T-helper 17 cell (primary cell): ENCODE data around the gene DNAH11. TPM values are rescaled to one million over a fixed set of nuclear protein-coding genes. Genes with fewer than 3 reads are reported as not detected.

Source experiments
- ATAC-seq: fragments of 150-1000 bp; cut with Tn5 transposase; 2 replicates; pipeline ENCODE4 v1.10.0; 2021; ENCODE audit warnings: mild to moderate bottlenecking, moderate library complexity
- DNase-seq, 3 donors: peaks; one replicate each; pipeline versions ENCODE4 v3.0.0 to v3.0.0-alpha.2; 2020 to 2021
- H3K9me3 ChIP-seq: one replicate; pipeline ENCODE4 v1.7.0; 2013; ENCODE audit warnings: low read length, mild to moderate bottlenecking; ENCODE audit not compliant: control insufficient read depth, poor library complexity, severe bottlenecking
- H3K27ac Mint-ChIP-seq: one replicate; pipeline ENCODE4 v1.8.0; 2022; ENCODE audit warnings: mild to moderate bottlenecking, moderate library complexity, mixed read lengths
- H3K27me3 Mint-ChIP-seq: one replicate; pipeline ENCODE4 v1.8.0; 2022; ENCODE audit warnings: mixed read lengths
- H3K36me3 Mint-ChIP-seq: one replicate; pipeline ENCODE4 v1.8.0; 2022; ENCODE audit warnings: low read depth, mixed read lengths
- H3K4me1 Mint-ChIP-seq: one replicate; pipeline ENCODE4 v1.8.0; 2022; ENCODE audit warnings: mild to moderate bottlenecking, mixed read lengths
- H3K4me3 Mint-ChIP-seq: one replicate; pipeline ENCODE4 v1.8.0; 2022; ENCODE audit warnings: mild to moderate bottlenecking, moderate library complexity, mixed read lengths
- total RNA-seq, 4 donors: library from RNA in 2 of 4; stranded (reverse) in 2 of 4; gene quantifications; one replicate each; pipeline ENCODE4 v1.2.3 and lab custom pipeline; 2022 to 2026

Gene DNAH11
- total RNA-seq, 2 donors from 2014 or later: 0.05 to 0.97 TPM

DNA sequence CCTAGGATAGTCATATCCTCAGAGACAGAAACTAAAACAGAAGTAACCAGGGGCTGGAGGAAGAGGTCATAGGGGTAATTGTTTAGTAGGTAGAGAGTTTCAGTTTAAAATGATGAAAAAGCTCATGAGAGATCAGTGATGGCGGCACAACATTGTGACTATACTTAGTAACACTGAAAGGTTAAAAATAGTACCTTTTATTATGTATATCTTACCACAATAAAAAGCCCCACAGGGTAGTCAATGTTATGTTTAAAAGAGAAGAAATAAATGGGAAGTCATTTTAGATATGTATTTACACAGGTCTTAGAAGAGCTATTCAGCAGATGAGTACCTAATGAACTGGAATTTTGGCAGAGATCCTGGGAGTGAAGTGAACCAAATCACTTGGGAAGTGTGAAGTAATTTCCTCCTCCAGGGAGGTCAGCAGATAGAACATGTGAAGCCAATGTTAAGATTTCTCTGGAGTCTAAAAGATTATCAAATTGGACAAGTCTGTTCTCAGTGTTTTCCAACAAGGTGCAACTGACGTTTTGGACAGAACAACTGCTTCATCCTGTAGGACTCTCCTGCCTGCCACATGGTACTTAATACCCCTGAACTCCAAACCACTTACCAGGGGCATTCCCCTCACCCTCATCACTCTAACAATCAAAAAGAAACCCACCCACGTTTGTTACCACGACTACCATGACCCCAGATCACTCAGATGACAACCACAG, 396.5 kb downstream of the DNAH11 start:
- no peak overlapping the region for H3K27ac Mint-ChIP-seq
- H3K4me1 Mint-ChIP-seq: peaks cover 8% of the 10 kb centered on the region
- no peaks in the 10 kb centered on the region for H3K36me3 Mint-ChIP-seq
- peaks cover 18% of the 10 kb centered on the region for H3K27me3 Mint-ChIP-seq
- peak; percentile 47 for ATAC-seq
- H3K9me3 ChIP-seq: no peaks in the 10 kb centered on the region
- H3K4me3 Mint-ChIP-seq: no peak overlapping the region
- no peak for DNase-seq

DNA sequence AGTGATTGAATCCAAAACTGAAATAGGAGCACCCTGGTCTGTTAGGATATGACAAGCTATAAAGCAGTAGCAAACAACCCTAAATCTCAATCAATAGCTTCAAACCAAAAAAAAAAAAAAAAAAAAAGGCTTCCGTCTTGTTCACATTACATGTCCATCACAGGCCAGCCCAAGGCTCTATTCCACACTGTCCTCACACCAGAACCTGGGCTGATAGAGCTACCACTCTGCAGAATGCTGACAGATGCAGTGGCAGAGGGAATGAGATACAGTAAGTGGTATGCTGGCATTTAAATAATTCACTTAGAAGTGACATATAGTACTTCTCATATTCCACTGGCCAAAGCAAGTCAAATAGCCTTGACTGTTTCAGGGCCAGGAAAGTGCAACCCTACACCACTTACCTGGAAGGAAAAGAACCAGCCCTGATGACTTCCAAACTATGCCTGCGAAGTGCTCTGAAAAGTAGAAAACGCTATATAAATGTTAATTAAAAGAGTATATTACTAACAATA, 397.1 kb downstream of the DNAH11 start:
- no peak for DNase-seq
- Mint-ChIP-seq H3K36me3 (no peaks in the 10 kb centered on the region), H3K27ac (no peak overlapping the region)

DNA sequence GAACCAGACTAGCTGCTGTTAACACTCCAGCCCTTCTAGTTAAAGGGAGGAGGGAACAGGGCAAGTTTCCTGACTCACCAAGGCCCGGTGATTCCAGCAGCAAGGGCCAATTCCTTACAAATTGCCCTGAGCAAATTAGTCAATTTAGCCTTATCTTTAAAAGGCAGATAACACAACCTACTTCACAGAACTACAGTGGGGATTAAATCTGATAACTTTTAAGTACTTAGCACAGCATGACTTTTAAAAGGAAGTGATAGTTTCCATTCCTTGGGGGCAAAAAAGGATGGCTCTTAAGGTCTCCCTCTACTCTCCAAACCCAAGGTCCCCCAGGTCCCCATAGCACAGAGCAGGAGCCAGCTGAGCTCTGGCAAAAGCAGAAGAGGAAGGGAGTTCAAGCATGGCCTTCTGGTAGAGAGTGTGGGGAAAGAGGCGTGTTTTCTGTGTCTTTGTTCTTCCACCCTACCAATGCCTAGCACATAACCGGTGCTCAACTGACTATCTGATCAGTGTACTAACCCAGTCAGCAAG, 398.8 kb downstream of the DNAH11 start:
- Mint-ChIP-seq H3K27ac (no peak overlapping the region), H3K27me3 (peaks cover 18% of the 10 kb centered on the region), H3K4me3 (no peak overlapping the region), H3K4me1 (peaks cover 10% of the 10 kb centered on the region), H3K36me3 (no peaks in the 10 kb centered on the region)
- ATAC-seq (peak; percentile 22), DNase-seq (no peak)
- H3K9me3 ChIP-seq: no peaks in the 10 kb centered on the region

More for the DNA sequence above, 397.1 kb downstream of the DNAH11 start:
- no peak overlapping the region for H3K4me3 Mint-ChIP-seq
- peaks cover 18% of the 10 kb centered on the region for H3K27me3 Mint-ChIP-seq
- ATAC-seq: no peak
- H3K4me1 Mint-ChIP-seq: peaks cover 10% of the 10 kb centered on the region
- H3K9me3 ChIP-seq: no peaks in the 10 kb centered on the region

DNA sequence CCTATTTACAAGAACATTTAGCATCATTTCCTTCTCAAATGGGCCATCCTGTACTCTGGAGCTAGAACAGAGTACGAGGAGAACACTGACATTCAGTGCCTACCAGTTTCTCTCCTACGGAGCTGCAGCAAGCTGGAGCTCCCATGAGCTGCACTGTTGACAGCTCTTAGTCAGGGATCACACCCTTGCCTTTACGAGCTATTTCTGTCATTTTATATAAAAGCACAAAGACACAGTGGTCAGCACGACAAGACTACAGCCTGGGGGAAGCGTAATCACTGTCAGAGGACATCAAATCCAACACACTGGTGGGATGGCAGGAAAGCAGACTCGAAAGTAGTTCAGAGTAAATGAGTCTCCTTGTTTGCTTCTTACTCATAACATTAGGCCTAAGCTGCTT, 400.1 kb downstream of the DNAH11 start:
- peaks cover 18% of the 10 kb centered on the region for H3K27me3 Mint-ChIP-seq
- no peaks in the 10 kb centered on the region for H3K36me3 Mint-ChIP-seq
- H3K4me3 Mint-ChIP-seq: no peak overlapping the region
- no peak overlapping the region for H3K27ac Mint-ChIP-seq
- ATAC-seq: no peak
- DNase-seq: no peak
- H3K4me1 Mint-ChIP-seq: peaks cover 14% of the 10 kb centered on the region
- H3K9me3 ChIP-seq: no peaks in the 10 kb centered on the region

DNA sequence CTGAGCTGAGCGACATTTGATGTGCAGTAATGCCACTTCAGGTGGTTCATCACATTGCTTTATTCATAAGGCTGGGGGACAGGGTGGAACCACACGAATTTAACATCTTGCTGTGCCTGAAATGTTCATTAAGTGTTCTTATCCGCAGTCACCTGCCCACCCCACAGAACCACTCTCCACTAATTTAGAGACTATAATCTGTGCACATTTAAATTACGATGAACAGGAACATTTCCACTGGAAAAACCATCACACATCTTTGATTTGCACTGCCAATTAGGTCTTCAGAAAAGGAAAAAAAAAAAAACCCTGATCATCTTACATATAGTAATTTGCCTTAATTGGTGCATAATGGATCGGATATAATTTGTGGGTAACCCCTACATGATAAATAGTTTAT, 400.6 kb downstream of the DNAH11 start:
- Mint-ChIP-seq H3K4me1 (peaks cover 15% of the 10 kb centered on the region), H3K4me3 (no peak overlapping the region)
- DNase-seq: no peak

DNA sequence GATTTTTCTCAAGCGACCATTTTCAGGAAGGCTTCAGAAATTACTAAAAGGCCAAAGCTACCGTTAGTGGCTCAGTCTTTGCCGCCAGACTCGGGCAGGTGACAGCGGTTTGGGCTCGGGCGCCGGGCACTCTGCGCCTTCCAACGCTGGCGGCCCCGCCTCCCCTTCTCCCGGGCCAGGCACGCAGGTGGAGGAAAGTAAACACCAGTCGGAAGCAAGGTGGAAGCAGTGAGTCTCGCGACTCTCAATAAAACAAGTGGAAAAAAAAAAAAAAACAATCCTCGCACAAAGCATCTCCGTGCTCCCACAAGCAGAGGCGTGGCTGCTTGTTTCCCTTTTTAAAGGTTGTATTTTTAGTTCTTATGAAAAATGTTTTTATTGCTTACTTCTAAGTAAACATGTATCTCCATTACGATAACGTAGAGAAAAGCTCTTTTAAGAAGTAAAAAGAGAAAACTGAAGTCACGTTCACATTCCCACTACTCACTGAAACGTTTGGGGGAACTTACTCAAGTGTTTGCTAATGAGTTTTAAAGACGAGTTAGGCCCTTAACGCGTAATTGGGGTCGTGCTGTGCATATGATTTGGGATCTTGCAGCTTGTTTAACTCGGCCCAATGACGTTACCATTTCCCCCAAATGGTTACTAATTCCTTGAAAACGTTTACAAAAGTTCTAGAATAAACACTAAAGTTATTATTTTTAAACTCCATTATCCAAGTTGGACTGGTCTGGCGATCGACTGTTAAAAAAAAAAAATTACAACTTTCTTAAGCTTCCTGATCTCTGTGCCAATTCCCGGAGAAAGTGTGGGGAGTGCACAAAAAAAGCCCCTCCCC, 402.0 kb downstream of the DNAH11 start:
- peaks cover 19% of the 10 kb centered on the region for H3K4me1 Mint-ChIP-seq
- H3K36me3 Mint-ChIP-seq: no peaks in the 10 kb centered on the region
- ATAC-seq: no peak
- no peak overlapping the region for H3K27ac Mint-ChIP-seq
- H3K4me3 Mint-ChIP-seq: peak overlapping the region; percentile 88
- H3K27me3 Mint-ChIP-seq: peaks cover 29% of the 10 kb centered on the region
- H3K9me3 ChIP-seq: no peaks in the 10 kb centered on the region
- DNase-seq: peak in 1 of 3 donors; percentile 11

More for the DNA sequence above, 400.6 kb downstream of the DNAH11 start:
- H3K9me3 ChIP-seq: no peaks in the 10 kb centered on the region
- Mint-ChIP-seq H3K27me3 (peaks cover 19% of the 10 kb centered on the region), H3K36me3 (no peaks in the 10 kb centered on the region), H3K27ac (no peak overlapping the region)
- ATAC-seq: no peak

DNA sequence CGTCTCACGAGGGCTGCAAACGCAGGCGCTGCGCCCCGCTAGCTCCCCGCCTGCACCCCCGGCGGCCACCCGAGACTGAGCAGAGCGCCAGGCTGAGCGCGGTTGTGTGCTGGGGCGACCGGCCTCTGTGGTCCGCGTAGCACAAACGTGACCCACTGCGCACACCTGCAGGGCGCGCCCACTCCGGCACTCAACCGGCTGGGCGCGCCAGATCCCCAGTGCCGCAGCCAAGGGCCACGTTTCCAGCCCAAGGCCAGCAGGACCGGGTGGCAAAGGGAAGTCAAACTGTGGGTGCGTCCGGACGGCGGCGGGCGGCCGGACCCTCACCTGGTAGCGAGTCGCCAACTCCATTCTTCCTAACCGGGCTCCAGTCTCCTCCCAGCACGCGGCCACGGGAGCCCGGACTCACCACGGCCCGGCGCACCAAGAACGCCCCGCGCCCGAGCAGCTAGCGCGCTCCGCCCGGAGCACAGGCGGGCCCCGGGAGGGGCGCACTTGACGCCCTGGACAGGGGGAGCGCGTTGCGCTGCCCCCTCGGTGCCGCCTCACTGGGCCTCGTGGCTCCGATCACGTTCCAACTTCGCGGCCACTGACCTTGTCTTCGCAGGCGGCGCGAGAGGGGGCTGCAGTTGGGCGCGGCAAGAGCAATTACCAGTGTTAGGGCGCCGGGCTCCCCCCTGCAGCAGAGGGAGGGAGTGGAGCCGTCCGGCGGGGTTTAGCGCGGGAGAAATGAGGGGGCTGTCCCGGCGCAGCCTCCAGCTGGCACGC, 402.8 kb downstream of the DNAH11 start, which contains the start of gene CDCA7L:
CDCA7L (minus strand) TSS at position 446 of the 768 bp plus-strand sequence; CDS start at position 351, 95 bp downstream.
- H3K36me3 Mint-ChIP-seq: no peaks in the 10 kb centered on the region
- H3K27ac Mint-ChIP-seq: no peak within 1 kb of the TSS
- peaks cover 17% of the 10 kb centered on the region for H3K4me1 Mint-ChIP-seq
- DNase-seq (peak in 2 of 3 donors; percentile 11 to 13), ATAC-seq (peak; percentile 79)
- H3K4me3 Mint-ChIP-seq: peak within 1 kb of the TSS; percentile 88
- H3K27me3 Mint-ChIP-seq: peaks cover 30% of the 10 kb centered on the region
- no peaks in the 10 kb centered on the region for H3K9me3 ChIP-seq

DNA sequence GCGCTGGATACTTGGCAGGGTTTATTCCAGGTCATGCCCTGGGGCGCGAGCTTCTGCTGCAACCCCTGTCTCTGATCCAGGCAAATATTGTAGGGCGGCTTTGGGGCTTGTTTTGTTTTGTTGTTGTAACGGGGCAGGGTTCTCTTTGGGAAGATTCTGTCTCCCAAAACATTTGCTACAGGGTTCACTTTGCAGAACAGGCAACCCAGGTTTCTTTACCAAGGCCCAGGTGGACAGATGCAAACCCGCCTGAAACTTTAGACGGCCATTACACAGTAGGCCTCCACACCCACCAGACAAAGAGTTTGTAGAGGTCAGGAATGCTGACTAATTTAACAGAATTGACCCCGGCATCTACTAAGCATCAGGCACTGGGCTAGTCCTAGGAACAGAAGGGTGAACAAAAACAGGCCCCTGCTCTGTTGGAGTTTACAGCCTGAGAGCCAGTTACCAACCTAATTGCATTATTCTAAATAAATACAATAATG, 403.4 kb downstream of the DNAH11 start:
- DNase-seq (no peak), ATAC-seq (no peak)
- H3K36me3 Mint-ChIP-seq: no peaks in the 10 kb centered on the region
- no peak overlapping the region for H3K27ac Mint-ChIP-seq
- peak overlapping the region; percentile 88 for H3K4me3 Mint-ChIP-seq
- peaks cover 15% of the 10 kb centered on the region for H3K4me1 Mint-ChIP-seq
- peaks cover 30% of the 10 kb centered on the region for H3K27me3 Mint-ChIP-seq
- H3K9me3 ChIP-seq: no peaks in the 10 kb centered on the region

DNA sequence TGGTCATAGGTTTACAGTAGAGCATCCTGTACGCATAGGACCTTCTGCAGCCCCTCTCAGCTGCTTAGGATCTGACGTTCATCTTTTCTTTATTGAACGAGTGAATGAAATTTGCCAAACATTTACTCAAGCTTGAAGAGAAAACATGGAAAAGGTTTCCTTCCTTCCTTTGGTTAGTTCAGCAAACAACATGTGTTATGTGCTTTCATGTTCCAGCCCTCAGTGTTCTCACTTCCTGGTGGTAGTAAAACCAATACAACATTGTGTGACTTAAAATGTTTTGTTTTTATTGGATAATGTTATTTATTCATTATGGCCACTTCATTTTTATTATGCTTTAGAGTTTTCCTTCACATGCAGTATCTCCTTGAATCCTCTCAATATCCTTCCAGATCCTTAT, 404.2 kb downstream of the DNAH11 start:
- Mint-ChIP-seq H3K4me1 (peaks cover 15% of the 10 kb centered on the region), H3K36me3 (no peaks in the 10 kb centered on the region), H3K27me3 (peaks cover 30% of the 10 kb centered on the region), H3K4me3 (peak overlapping the region; percentile 25), H3K27ac (no peak overlapping the region)
- DNase-seq (no peak), ATAC-seq (no peak)
- H3K9me3 ChIP-seq: no peaks in the 10 kb centered on the region

DNA sequence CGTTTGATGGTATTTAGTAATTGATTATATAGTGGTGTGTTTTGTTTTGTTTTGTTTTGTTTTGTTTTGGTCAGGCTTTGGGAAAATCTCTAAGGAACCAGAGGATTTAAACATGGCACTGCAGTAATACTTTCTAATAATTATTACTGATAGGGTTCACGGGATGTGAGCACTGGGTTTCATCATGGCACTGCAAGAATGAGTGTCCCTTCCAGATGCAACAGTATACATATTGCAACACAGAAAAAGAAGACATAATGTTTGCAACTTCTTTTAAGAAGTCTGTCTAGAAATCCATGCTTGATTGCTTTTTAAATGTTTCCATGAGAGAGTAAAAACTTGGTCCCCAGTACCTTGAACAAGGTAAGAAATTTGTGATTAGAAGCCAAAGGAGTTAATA, 405.1 kb downstream of the DNAH11 start:
- H3K9me3 ChIP-seq: no peaks in the 10 kb centered on the region
- no peak overlapping the region for H3K4me3 Mint-ChIP-seq
- H3K4me1 Mint-ChIP-seq: peaks cover 15% of the 10 kb centered on the region
- ATAC-seq (no peak), DNase-seq (no peak)
- H3K27me3 Mint-ChIP-seq: peaks cover 24% of the 10 kb centered on the region
- H3K27ac Mint-ChIP-seq: no peak overlapping the region
- H3K36me3 Mint-ChIP-seq: no peaks in the 10 kb centered on the region

DNA sequence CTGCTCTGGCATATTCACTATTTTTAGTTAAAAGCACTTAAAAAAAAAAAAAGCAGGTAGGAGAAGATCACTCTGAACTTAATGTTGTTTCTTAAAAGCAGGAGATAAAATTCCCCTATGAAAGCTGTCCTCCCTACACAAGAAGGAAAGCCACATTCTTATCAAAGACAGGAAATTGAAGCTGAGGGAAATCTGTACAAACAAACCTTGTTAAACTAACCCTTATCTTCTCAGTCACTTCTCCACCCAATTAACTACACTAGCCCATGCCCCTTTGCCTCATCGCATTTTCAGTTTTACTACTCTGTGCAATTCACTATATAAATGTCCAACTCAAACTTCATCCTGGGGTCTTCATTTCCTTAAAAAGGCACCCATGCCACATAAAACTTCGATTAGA, 405.5 kb downstream of the DNAH11 start:
- Mint-ChIP-seq H3K27ac (no peak overlapping the region), H3K4me1 (peaks cover 15% of the 10 kb centered on the region), H3K4me3 (no peak overlapping the region), H3K27me3 (peaks cover 20% of the 10 kb centered on the region), H3K36me3 (no peaks in the 10 kb centered on the region)
- H3K9me3 ChIP-seq: no peaks in the 10 kb centered on the region
- ATAC-seq: no peak
- DNase-seq: no peak

DNA sequence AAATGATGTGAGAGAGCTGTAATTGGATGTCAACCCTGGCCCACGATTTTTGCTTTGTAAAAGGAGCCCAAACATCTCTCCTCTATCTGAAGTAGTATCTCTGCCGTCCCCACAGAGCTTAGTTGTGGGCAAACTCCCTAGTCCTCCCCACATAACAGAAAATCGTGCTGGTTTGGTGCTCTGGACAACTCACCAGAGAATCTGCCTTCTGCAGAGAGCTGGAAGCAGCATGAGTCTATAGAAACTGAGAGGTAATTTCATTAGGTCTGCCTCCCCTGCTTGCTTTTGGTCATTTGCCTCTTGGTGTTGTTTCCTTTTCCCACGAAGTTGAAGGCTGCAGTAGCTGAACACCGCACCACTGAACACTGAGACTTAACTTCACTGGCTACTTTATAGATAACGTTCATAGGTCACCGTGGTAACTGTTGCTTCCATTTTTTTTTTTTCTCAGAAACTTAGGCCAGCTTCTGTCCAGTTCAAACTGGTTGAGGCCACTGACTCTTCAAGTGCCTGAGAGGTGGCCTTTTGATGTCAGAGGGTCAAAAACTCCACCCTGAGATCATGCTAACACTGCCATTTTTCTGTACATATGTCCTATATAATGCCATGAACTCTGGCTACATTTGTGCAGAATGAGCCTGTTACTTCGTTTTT, 406.2 kb downstream of the DNAH11 start:
- no peak for DNase-seq
- ATAC-seq: no peak
- Mint-ChIP-seq H3K4me3 (no peak overlapping the region), H3K4me1 (peaks cover 15% of the 10 kb centered on the region), H3K27ac (no peak overlapping the region), H3K36me3 (no peaks in the 10 kb centered on the region), H3K27me3 (peaks cover 18% of the 10 kb centered on the region)
- no peaks in the 10 kb centered on the region for H3K9me3 ChIP-seq
